ENCODE data around the gene HDGFL2. TPM values are rescaled to one million over a fixed set of nuclear protein-coding genes. Genes with fewer than 3 reads are reported as not detected.

HDGFL2 gene
- total and polyA plus RNA-seq, 10 of the 15 experiments (the other 5 are each of a cell fraction or from before 2014, with no cell fraction given): 0.16 to 56.9 (median 25.3) TPM

- in situ Hi-C loops (cut with MboI): no loop called here
- SMC1A ChIA-PET (ENCODE audit: uncharacterized antibody, unreplicated experiment): interaction anchor here (0.5 kb wide), 1 partner anchor 9 kb away, joined by 3 read pairs; no protein-coding TSS in a partner anchor
- TF ChIP-seq BRCA1 (IDR thresholded peaks at IDR 0.05; ENCODE audit: low read depth, low read length) (no peak), NFYB (IDR thresholded peaks at IDR 0.05; ENCODE audit: insufficient read depth, low read depth, low read length) (peak; percentile 44; the same call in 1 of the 2 replicates), EED (IDR thresholded peaks at IDR 0.05; ENCODE audit: low read depth) (no peak), IRF4 (IDR thresholded peaks at IDR 0.05; ENCODE audit: low read depth, low read length) (no peak), EGR1 (IDR thresholded peaks at IDR 0.05; ENCODE audit: borderline replicate concordance in 1 of 2, low read depth in 2 of 2, low read length in 2 of 2) (peak in 1 of 2 experiments; percentile 51; a peak in 1 of 3 replicates), NR2F1 (conservative IDR thresholded peaks at IDR 0.05) (no peak), SRF (IDR thresholded peaks at IDR 0.05; ENCODE audit: low read depth in 2 of 2, low read length in 2 of 2) (no peak), REST (IDR thresholded peaks at IDR 0.05; ENCODE audit: low read depth, low read length) (no peak), CEBPZ (IDR thresholded peaks at IDR 0.05; ENCODE audit: low read depth, low read length) (no peak)
- TF ChIP-seq, protein P1, sequence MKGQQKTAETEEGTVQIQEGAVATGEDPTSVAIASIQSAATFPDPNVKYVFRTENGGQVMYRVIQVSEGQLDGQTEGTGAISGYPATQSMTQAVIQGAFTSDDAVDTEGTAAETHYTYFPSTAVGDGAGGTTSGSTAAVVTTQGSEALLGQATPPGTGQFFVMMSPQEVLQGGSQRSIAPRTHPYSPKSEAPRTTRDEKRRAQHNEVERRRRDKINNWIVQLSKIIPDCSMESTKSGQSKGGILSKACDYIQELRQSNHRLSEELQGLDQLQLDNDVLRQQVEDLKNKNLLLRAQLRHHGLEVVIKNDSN (IDR thresholded peaks at IDR 0.05; ENCODE audit: borderline replicate concordance, extremely low read length, insufficient read depth, low read depth, low read length): no peak
- TF ChIP-seq, protein P2, sequence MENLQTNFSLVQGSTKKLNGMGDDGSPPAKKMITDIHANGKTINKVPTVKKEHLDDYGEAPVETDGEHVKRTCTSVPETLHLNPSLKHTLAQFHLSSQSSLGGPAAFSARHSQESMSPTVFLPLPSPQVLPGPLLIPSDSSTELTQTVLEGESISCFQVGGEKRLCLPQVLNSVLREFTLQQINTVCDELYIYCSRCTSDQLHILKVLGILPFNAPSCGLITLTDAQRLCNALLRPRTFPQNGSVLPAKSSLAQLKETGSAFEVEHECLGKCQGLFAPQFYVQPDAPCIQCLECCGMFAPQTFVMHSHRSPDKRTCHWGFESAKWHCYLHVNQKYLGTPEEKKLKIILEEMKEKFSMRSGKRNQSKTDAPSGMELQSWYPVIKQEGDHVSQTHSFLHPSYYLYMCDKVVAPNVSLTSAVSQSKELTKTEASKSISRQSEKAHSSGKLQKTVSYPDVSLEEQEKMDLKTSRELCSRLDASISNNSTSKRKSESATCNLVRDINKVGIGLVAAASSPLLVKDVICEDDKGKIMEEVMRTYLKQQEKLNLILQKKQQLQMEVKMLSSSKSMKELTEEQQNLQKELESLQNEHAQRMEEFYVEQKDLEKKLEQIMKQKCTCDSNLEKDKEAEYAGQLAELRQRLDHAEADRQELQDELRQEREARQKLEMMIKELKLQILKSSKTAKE (IDR thresholded peaks at IDR 0.05; ENCODE audit: low read depth, poor library complexity, severe bottlenecking): no peak
Measured at GRCh38 chr19:4534836-4535658, 63.0 kb downstream of the HDGFL2 start, which contains the start of gene PLIN5. TSS of gene PLIN5 (minus strand) at chr19:4535224. CDS start at chr19:4534074, 1,150 bp downstream.

More at GRCh38 chr19:4534836-4535658, 63.0 kb downstream of the HDGFL2 start, which contains the start of gene PLIN5:
- Histone ChIP-seq H3K4me2 (ENCODE audit: control insufficient read depth, insufficient read depth) (0 out of 2 replicates have a peak within 1 kb of the TSS, but pooled peaks have one; percentile 8), H3K36me3 (ENCODE audit: control insufficient read depth in 2 of 2, insufficient read depth in 2 of 2, low read length in 1 of 2) (no peaks in the 10 kb centered on the region), H3K9me3 (replicated peaks; ENCODE audit: control insufficient read depth, insufficient read depth, low read length) (no peaks in the 10 kb centered on the region; the same call in 2 of the 3 replicates), H3K79me2 (ENCODE audit: control insufficient read depth, insufficient read depth, low read length) (no peaks in the 10 kb centered on the region), H3K27me3 (replicated peaks in 1 of 2; ENCODE audit: control insufficient read depth in 2 of 2, insufficient read depth in 2 of 2, low read length in 1 of 2) (no peaks in the 10 kb centered on the region; a peak in 1 of 4 replicates), H2AFZ (ENCODE audit: control insufficient read depth, low read depth, low read length) (no peak within 1 kb of the TSS), H3K4me3 (no peak within 1 kb of the TSS), H3K4me1 (ENCODE audit: control insufficient read depth, insufficient read depth, low read length) (peaks cover 12% of the 10 kb centered on the region), H4K20me1 (ENCODE audit: control insufficient read depth, insufficient read depth) (no peaks in the 10 kb centered on the region), H3K27ac (ENCODE audit: control insufficient read depth, insufficient read depth) (no peak within 1 kb of the TSS), H3K9ac (ENCODE audit: control insufficient read depth, insufficient read depth, low read length) (no peak within 1 kb of the TSS)
- ChIA-PET POLR2A (interaction anchor here (0.5 kb wide), 1 partner anchor 867 kb away, joined by 6 read pairs; no protein-coding TSS in a partner anchor), RAD21 (ENCODE audit: unreplicated experiment) (interaction anchor here (0.5 to 1.2 kb wide), 4 partner anchors 9 to 189 kb away, joined by 3 read pairs; no protein-coding TSS in a partner anchor), CTCF (interaction anchor here (0.9 to 2.2 kb wide), 5 partner anchors 9 to 101 kb away, joined by 4 to 23 read pairs (median 7); no protein-coding TSS in a partner anchor)
- peak; percentile 3 for DNase-seq (ENCODE audit: low read depth, low spot score)
- FAIRE-seq: no peak
- intact Hi-C loops (cut with micrococcal nuclease; ENCODE audit: unreplicated experiment): no loop called here
- ATAC-seq: peak; percentile 81
- BruUV-seq (replicated peaks): no TSS peak
- WGBS (ENCODE audit: insufficient coverage, insufficient replicate concordance, low lambda C conversion rate, missing lambda C conversion rate): 39% methylated on average over 43 of the region's 49 CpGs

All from GM12878 (cell line).